Chondrocyte (in vitro differentiated cells): Measurements from ENCODE around the gene ZNF438. TPM values are rescaled to one million over a fixed set of nuclear protein-coding genes. Genes with fewer than 3 reads are reported as not detected.

Experiments used
- DNase-seq: peaks from one replicate; pipeline ENCODE4 v3.0.0; 2021; ENCODE audit warnings: mixed read lengths, low spot score
- H3K27ac Mint-ChIP-seq: one replicate; pipeline ENCODE4 v1.8.0; 2021; ENCODE audit warnings: mild to moderate bottlenecking, moderate library complexity, mixed read lengths; ENCODE audit not compliant: unreplicated experiment
- H3K27me3 Mint-ChIP-seq: 2 replicates; pipeline ENCODE4 v1.8.0; 2021; ENCODE audit warnings: low read depth, mixed read lengths
- H3K36me3 Mint-ChIP-seq: 2 replicates; pipeline ENCODE4 v1.8.0; 2021; ENCODE audit warnings: low read depth, mixed read lengths
- H3K4me1 Mint-ChIP-seq: 2 replicates; pipeline ENCODE4 v1.8.0; 2021; ENCODE audit warnings: low read depth, mild to moderate bottlenecking, mixed read lengths
- H3K4me3 Mint-ChIP-seq: one replicate; pipeline ENCODE4 v1.8.0; 2021; ENCODE audit warnings: mild to moderate bottlenecking, moderate library complexity, mixed read lengths; ENCODE audit not compliant: unreplicated experiment
- H3K9me3 Mint-ChIP-seq: 2 replicates; pipeline ENCODE4 v1.8.0; 2021; ENCODE audit warnings: low read depth, mixed read lengths
- total RNA-seq: library from RNA; stranded (reverse); gene quantifications from 3 replicates; pipeline ENCODE4 v1.2.1, GENCODE V29; 2021
- TF ChIP-seq, protein P1 (sequence below): fragments of 200-600 bp; sonication (generic); IDR thresholded peaks from 2 replicates; pipeline ENCODE4 v1.5.0; 2021; ENCODE audit warnings: antibody characterized with exemption, mild to moderate bottlenecking, moderate library complexity

ZNF438 gene
- total RNA-seq, 1 donor from 2014 or later = 4.9 TPM

DNA sequence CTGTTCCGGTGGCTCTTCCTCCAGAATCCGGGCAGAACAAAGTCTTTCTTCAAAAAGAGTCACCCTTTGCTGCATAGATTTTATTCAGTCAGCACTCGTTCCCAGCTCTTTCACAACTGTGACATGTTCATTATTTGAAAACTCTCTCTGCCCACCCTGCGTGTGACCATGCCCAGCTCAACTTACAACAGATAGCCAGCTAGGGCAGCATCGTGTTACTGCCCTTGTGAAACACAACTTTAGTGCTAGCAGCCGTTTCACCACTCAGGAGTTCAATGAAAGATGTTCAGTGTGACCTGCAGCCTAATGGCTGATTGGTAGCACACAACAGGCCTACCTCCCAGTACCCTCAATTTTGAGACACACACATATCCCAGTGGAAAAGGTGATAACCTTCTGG, 57.9 kb downstream of the ZNF438 start:
- DNase-seq = no peak
- TF ChIP-seq, protein P1, sequence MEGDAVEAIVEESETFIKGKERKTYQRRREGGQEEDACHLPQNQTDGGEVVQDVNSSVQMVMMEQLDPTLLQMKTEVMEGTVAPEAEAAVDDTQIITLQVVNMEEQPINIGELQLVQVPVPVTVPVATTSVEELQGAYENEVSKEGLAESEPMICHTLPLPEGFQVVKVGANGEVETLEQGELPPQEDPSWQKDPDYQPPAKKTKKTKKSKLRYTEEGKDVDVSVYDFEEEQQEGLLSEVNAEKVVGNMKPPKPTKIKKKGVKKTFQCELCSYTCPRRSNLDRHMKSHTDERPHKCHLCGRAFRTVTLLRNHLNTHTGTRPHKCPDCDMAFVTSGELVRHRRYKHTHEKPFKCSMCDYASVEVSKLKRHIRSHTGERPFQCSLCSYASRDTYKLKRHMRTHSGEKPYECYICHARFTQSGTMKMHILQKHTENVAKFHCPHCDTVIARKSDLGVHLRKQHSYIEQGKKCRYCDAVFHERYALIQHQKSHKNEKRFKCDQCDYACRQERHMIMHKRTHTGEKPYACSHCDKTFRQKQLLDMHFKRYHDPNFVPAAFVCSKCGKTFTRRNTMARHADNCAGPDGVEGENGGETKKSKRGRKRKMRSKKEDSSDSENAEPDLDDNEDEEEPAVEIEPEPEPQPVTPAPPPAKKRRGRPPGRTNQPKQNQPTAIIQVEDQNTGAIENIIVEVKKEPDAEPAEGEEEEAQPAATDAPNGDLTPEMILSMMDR = no peak
- Mint-ChIP-seq H3K36me3 (no peaks in the 10 kb centered on the region), H3K4me1 (peaks cover 29% of the 10 kb centered on the region), H3K4me3 (no peak overlapping the region), H3K9me3 (no peaks in the 10 kb centered on the region), H3K27ac (no peak overlapping the region), H3K27me3 (no peaks in the 10 kb centered on the region)

DNA sequence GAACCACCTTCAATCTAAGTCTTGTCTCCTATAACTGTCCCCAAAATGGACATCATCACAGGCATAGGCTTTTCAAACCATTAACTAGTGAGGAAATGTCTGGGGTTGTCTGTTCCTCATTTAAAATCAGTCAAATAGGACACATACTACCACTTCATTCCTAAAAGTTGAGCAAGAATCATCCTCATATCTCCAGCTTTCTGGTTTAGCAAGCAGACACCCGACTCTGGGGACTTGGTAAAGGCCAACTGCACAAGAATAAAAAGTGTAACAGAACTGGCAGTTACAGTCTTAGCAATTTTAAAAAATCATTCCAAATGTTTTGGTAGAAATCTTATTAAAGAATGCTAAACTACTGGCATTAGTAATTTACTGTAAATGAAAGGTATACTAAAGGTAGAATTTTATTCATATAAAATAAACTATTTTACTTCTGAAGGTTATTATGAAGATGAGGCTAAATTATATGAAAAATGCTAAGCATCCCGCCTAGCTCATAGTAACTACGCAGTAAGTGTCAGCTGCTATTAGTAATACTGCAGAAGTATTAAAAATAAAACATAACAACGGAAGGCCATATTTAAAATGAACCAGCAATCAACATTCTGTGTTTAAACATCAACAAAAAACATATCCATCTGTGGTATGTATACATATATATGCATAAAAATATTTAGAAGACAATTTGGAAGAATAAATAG, 60.8 kb downstream of the ZNF438 start:
- DNase-seq = no peak
- TF ChIP-seq, protein P1 = no peak
- no peaks in the 10 kb centered on the region for H3K36me3 Mint-ChIP-seq
- H3K4me1 Mint-ChIP-seq = peaks cover 40% of the 10 kb centered on the region
- no peak overlapping the region for H3K27ac Mint-ChIP-seq
- no peaks in the 10 kb centered on the region for H3K9me3 Mint-ChIP-seq
- H3K4me3 Mint-ChIP-seq = no peak overlapping the region
- H3K27me3 Mint-ChIP-seq = no peaks in the 10 kb centered on the region

DNA sequence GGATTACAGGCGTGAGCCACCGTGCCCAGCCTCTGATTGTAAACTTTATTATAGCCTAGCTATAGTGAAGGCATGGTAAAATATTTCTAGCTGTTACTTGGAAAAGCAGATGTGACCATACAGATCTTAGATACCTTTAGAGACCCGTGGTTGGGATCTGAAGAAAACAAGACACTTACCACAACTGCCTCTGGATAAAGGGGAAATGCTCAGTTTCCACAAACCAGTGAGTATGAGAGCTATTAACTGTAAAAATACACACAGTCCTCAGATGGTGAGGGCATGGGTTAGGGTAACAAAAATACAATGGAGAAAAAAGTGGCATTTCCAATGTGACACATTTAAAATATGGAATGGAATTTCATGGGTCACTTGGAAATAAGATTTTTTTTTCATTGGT, 63.0 kb downstream of the ZNF438 start:
- no peak overlapping the region for H3K4me3 Mint-ChIP-seq
- H3K27ac Mint-ChIP-seq = no peak overlapping the region
- H3K9me3 Mint-ChIP-seq = no peaks in the 10 kb centered on the region
- H3K36me3 Mint-ChIP-seq = no peaks in the 10 kb centered on the region
- TF ChIP-seq, protein P1 = no peak
- DNase-seq = no peak
- peaks cover 29% of the 10 kb centered on the region for H3K4me1 Mint-ChIP-seq
- H3K27me3 Mint-ChIP-seq = no peaks in the 10 kb centered on the region

DNA sequence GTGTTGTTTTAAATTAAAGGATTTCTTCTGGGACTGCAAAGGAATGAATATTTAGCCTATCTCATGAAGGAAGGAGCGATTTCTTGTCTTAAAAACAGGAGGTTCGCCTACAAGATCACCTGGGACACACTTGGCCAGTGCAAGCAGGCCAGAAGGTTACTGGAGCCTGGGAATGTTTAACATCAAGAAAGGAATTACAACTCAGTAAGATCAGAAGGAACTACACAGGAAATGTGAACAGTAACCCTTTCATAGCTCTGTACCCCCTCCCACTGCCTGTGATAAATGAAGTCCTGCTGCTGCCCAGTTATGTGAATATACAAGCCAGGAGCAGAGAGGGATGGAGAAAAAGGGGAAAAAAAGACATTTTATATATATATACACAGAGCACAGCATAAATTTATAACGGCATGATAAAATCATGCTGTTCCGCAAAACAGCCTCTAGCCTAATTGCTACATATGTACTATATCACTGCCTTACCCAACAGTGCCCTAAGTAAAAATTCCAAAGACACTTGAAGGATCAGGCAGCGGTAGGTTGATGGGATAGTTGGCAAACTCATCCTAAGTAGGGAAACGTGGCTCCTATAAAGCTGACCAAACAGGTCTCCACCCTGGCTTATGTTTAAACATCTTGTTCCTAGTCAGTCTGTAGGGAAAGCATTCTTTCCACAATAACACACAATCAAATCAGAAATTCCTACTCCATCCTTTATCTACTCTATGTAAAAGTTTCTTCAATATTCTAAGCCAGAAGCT, 63.8 kb downstream of the ZNF438 start:
- H3K36me3 Mint-ChIP-seq = no peaks in the 10 kb centered on the region
- H3K27me3 Mint-ChIP-seq = no peaks in the 10 kb centered on the region
- peak overlapping the region; percentile 0 for H3K27ac Mint-ChIP-seq
- DNase-seq = no peak
- peaks cover 26% of the 10 kb centered on the region for H3K4me1 Mint-ChIP-seq
- no peak overlapping the region for H3K4me3 Mint-ChIP-seq
- TF ChIP-seq, protein P1 = no peak
- no peaks in the 10 kb centered on the region for H3K9me3 Mint-ChIP-seq

DNA sequence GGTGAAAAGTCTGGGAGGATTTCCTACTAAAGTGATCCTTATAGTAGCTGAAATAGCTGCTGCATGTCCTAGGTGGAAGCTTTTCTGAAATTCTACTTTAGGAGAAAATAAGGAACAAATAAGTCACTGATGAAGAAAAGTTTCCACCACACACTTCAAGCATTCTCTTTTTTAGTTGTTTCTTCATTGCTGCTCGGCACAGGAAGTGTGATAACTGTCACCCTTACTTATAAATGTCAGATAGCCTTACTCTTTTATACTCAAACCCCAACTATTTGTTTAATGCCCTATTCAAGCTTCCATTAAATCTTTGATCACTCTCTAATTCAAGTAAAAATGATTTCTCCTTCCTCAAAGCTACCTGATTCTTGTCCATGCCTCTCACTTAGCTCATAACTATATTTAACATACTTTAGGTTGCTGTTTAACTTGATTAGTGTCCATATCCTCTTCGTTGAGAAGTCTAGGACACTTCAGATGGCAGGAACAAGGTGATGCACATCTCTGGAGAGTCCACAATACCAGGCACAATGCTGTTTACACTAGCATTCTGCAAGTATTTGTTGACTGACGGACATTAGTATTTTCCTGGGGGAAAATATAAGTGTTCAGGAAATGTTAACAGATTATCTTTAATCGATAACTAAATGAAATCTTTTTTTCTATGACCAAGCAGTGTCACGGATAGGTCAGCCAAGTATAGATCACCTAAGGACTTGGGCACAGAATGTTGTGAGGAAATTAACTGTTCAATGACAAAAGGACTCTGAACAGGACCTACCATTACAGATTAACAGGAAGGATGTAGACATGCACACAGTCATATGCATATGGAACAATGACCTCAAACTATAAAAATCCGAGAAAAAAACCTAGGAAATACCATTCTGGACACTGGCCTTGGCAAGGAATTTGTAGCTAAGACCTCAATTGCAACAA, 67.4 kb downstream of the ZNF438 start:
- no peaks in the 10 kb centered on the region for H3K36me3 Mint-ChIP-seq
- TF ChIP-seq, protein P1 = no peak
- no peaks in the 10 kb centered on the region for H3K27me3 Mint-ChIP-seq
- no peak overlapping the region for H3K4me3 Mint-ChIP-seq
- no peak overlapping the region for H3K27ac Mint-ChIP-seq
- no peaks in the 10 kb centered on the region for H3K9me3 Mint-ChIP-seq
- DNase-seq = no peak
- peaks cover 24% of the 10 kb centered on the region for H3K4me1 Mint-ChIP-seq
